Measurements from ENCODE around the gene MIGA2. TPM values are rescaled to one million over a fixed set of nuclear protein-coding genes. Genes with fewer than 3 reads are reported as not detected.
A peak's percentile ranks its signal among the peaks of the same experiment; 100 is the strongest.
"Not testable (repeated sequence)": the region's sequence is repeated elsewhere in the genome, so short reads cannot be mapped to it uniquely, and the experiment has no call there.

MIGA2 gene
- total and polyA plus RNA-seq, 4 donors = 8.5 to 32.3 (median 25.0) TPM

- no peaks in the 10 kb centered on the region for H3K9me3 ChIP-seq (ENCODE audit: control insufficient read depth, low read length)
- H3K4me1 ChIP-seq (ENCODE audit: control insufficient read depth in 1 of 2, insufficient read depth in 2 of 2, low read length in 2 of 2) = no peaks in the 10 kb centered on the region
- no peak for DNase-seq
- no peaks in the 10 kb centered on the region for H3K36me3 ChIP-seq (ENCODE audit: control insufficient read depth in 1 of 2, insufficient read depth in 2 of 2, low read length in 1 of 2)
- no peak for ATAC-seq (ENCODE audit: low FRiP score)
- intact Hi-C loops (cut with DNase I) = no loop called here
- 41 to 46% methylated on average over 7 of the region's 7 CpGs for WGBS, 2 donors
- H3K27me3 ChIP-seq (ENCODE audit: control insufficient read depth in 1 of 2, insufficient read depth in 2 of 2, low read length in 1 of 2) = no peaks in the 10 kb centered on the region
- H3K4me3 ChIP-seq (ENCODE audit: low read length in 2 of 2) = no peak overlapping the region
- no peak overlapping the region for H3K27ac ChIP-seq (ENCODE audit: low read depth in 1 of 2, low read length in 2 of 2)
These were observed 73.1 kb downstream of the MIGA2 start for GRCh38 chr9:129109537-129109903.

GRCh38 chr9:129109952-129110739, 73.7 kb downstream of the MIGA2 start:
- 1% methylated on average over 56 to 64 of the region's 64 CpGs for WGBS, 2 donors
- Histone ChIP-seq H3K4me1 (ENCODE audit: control insufficient read depth in 1 of 2, insufficient read depth in 2 of 2, low read length in 2 of 2) (no peaks in the 10 kb centered on the region), H3K9me3 (ENCODE audit: control insufficient read depth, low read length) (no peaks in the 10 kb centered on the region), H3K27me3 (ENCODE audit: control insufficient read depth in 1 of 2, insufficient read depth in 2 of 2, low read length in 1 of 2) (no peaks in the 10 kb centered on the region), H3K4me3 (ENCODE audit: low read length in 2 of 2) (peak overlapping the region; percentile 78 to 82), H3K36me3 (ENCODE audit: control insufficient read depth in 1 of 2, insufficient read depth in 2 of 2, low read length in 1 of 2) (no peaks in the 10 kb centered on the region), H3K27ac (ENCODE audit: low read depth in 1 of 2, low read length in 2 of 2) (peak overlapping the region in 1 of 2 donors; percentile 22)
- DNase-seq (peak; percentile 66 to 84), ATAC-seq (ENCODE audit: low FRiP score) (peak; percentile 31)
- intact Hi-C loops (cut with DNase I) = loop anchor here in 1 of 2 donors (2.0 kb wide), 1 partner anchor 29 kb away; the partner anchor contains the start of gene DOLPP1

GRCh38 chr9:129110740-129111527, 74.5 kb downstream of the MIGA2 start, which contains the start of the genes CRAT and PTPA:
CRAT (minus strand) TSS chr9:129110793; CDS start chr9:129110509, 284 bp downstream.
PTPA (plus strand) TSS chr9:129111415; CDS start chr9:129111601, 186 bp downstream.
- intact Hi-C loops (cut with DNase I) = loop anchor here in 1 of 2 donors (2.0 kb wide), 1 partner anchor 30 kb away; the partner anchor contains the start of gene DOLPP1
- Histone ChIP-seq H3K4me3 (ENCODE audit: low read length in 2 of 2) (peak within 1 kb of the TSS; percentile 82 to 90), H3K27ac (ENCODE audit: low read depth in 1 of 2, low read length in 2 of 2) (peak within 1 kb of the TSS in 1 of 2 donors; percentile 94), H3K9me3 (ENCODE audit: control insufficient read depth, low read length) (no peaks in the 10 kb centered on the region), H3K4me1 (ENCODE audit: control insufficient read depth in 1 of 2, insufficient read depth in 2 of 2, low read length in 2 of 2) (no peaks in the 10 kb centered on the region), H3K27me3 (ENCODE audit: control insufficient read depth in 1 of 2, insufficient read depth in 2 of 2, low read length in 1 of 2) (no peaks in the 10 kb centered on the region), H3K36me3 (ENCODE audit: control insufficient read depth in 1 of 2, insufficient read depth in 2 of 2, low read length in 1 of 2) (no peaks in the 10 kb centered on the region)
- WGBS, 2 donors = 0 to 1% methylated on average over 71 to 77 of the region's 77 CpGs
- ATAC-seq (ENCODE audit: low FRiP score) (peak; percentile 94), DNase-seq (peak; percentile 99)

GRCh38 chr9:129111528-129112151, 75.2 kb downstream of the MIGA2 start:
- H3K9me3 ChIP-seq (ENCODE audit: control insufficient read depth, low read length) = no peaks in the 10 kb centered on the region
- peak overlapping the region in 1 of 2 donors; percentile 68 for H3K27ac ChIP-seq (ENCODE audit: low read depth in 1 of 2, low read length in 2 of 2)
- H3K4me1 ChIP-seq (ENCODE audit: control insufficient read depth in 1 of 2, insufficient read depth in 2 of 2, low read length in 2 of 2) = no peaks in the 10 kb centered on the region
- DNase-seq (peak; percentile 72 to 83), ATAC-seq (ENCODE audit: low FRiP score) (peak; percentile 8)
- intact Hi-C loops (cut with DNase I) = loop anchor here in 1 of 2 donors (2.0 kb wide), 1 partner anchor 31 kb away; the partner anchor contains the start of gene DOLPP1
- no peaks in the 10 kb centered on the region for H3K27me3 ChIP-seq (ENCODE audit: control insufficient read depth in 1 of 2, insufficient read depth in 2 of 2, low read length in 1 of 2)
- no peaks in the 10 kb centered on the region for H3K36me3 ChIP-seq (ENCODE audit: control insufficient read depth in 1 of 2, insufficient read depth in 2 of 2, low read length in 1 of 2)
- 1% methylated on average over 37 of the region's 37 CpGs for WGBS, 2 donors
- peak overlapping the region; percentile 64 to 90 for H3K4me3 ChIP-seq (ENCODE audit: low read length in 2 of 2)

GRCh38 chr9:129112526-129112925, 76.1 kb downstream of the MIGA2 start:
- peak overlapping the region in 1 of 2 donors; percentile 64 for H3K4me3 ChIP-seq (ENCODE audit: low read length in 2 of 2)
- DNase-seq; H3K4me1 ChIP-seq (ENCODE audit: control insufficient read depth in 1 of 2, insufficient read depth in 2 of 2, low read length in 2 of 2); H3K27me3 ChIP-seq (ENCODE audit: control insufficient read depth in 1 of 2, insufficient read depth in 2 of 2, low read length in 1 of 2); intact Hi-C loops (cut with DNase I); ATAC-seq (ENCODE audit: low FRiP score); H3K9me3 ChIP-seq (ENCODE audit: control insufficient read depth, low read length); H3K36me3 ChIP-seq (ENCODE audit: control insufficient read depth in 1 of 2, insufficient read depth in 2 of 2, low read length in 1 of 2); H3K27ac ChIP-seq (ENCODE audit: low read depth in 1 of 2, low read length in 2 of 2): not testable (repeated sequence)
- 89 to 90% methylated on average over 17 of the region's 17 CpGs for WGBS, 2 donors

- no peaks in the 10 kb centered on the region for H3K27me3 ChIP-seq (ENCODE audit: control insufficient read depth in 1 of 2, insufficient read depth in 2 of 2, low read length in 1 of 2)
- no peaks in the 10 kb centered on the region for H3K4me1 ChIP-seq (ENCODE audit: control insufficient read depth in 1 of 2, insufficient read depth in 2 of 2, low read length in 2 of 2)
- WGBS, 2 donors = 85 to 87% methylated on average over 17 of the region's 17 CpGs
- H3K27ac ChIP-seq (ENCODE audit: low read depth in 1 of 2, low read length in 2 of 2) = no peak overlapping the region
- DNase-seq = no peak
- no peaks in the 10 kb centered on the region for H3K36me3 ChIP-seq (ENCODE audit: control insufficient read depth in 1 of 2, insufficient read depth in 2 of 2, low read length in 1 of 2)
- intact Hi-C loops (cut with DNase I) = no loop called here
- no peak overlapping the region for H3K4me3 ChIP-seq (ENCODE audit: low read length in 2 of 2)
- no peak for ATAC-seq (ENCODE audit: low FRiP score)
- H3K9me3 ChIP-seq (ENCODE audit: control insufficient read depth, low read length) = no peaks in the 10 kb centered on the region
These were observed 77.3 kb downstream of the MIGA2 start for GRCh38 chr9:129113645-129114304.

GRCh38 chr9:129118799-129119198, 82.4 kb downstream of the MIGA2 start:
- H3K27ac ChIP-seq (ENCODE audit: low read depth in 1 of 2, low read length in 2 of 2) = no peak overlapping the region
- no peaks in the 10 kb centered on the region for H3K4me1 ChIP-seq (ENCODE audit: control insufficient read depth in 1 of 2, insufficient read depth in 2 of 2, low read length in 2 of 2)
- DNase-seq = no peak
- no peaks in the 10 kb centered on the region for H3K36me3 ChIP-seq (ENCODE audit: control insufficient read depth in 1 of 2, insufficient read depth in 2 of 2, low read length in 1 of 2)
- no peaks in the 10 kb centered on the region for H3K27me3 ChIP-seq (ENCODE audit: control insufficient read depth in 1 of 2, insufficient read depth in 2 of 2, low read length in 1 of 2)
- H3K4me3 ChIP-seq (ENCODE audit: low read length in 2 of 2) = no peak overlapping the region
- intact Hi-C loops (cut with DNase I) = no loop called here
- no peaks in the 10 kb centered on the region for H3K9me3 ChIP-seq (ENCODE audit: control insufficient read depth, low read length)
- WGBS, 2 donors = 76 to 77% methylated on average over 4 of the region's 4 CpGs
- ATAC-seq (ENCODE audit: low FRiP score) = no peak

- ATAC-seq (ENCODE audit: low FRiP score) = no peak
- Histone ChIP-seq H3K27ac (ENCODE audit: low read depth in 1 of 2, low read length in 2 of 2) (no peak overlapping the region), H3K9me3 (ENCODE audit: control insufficient read depth, low read length) (no peaks in the 10 kb centered on the region), H3K36me3 (ENCODE audit: control insufficient read depth in 1 of 2, insufficient read depth in 2 of 2, low read length in 1 of 2) (peaks cover 0 to 2% of the 10 kb centered on the region in 2 donors), H3K4me1 (ENCODE audit: control insufficient read depth in 1 of 2, insufficient read depth in 2 of 2, low read length in 2 of 2) (no peaks in the 10 kb centered on the region), H3K4me3 (ENCODE audit: low read length in 2 of 2) (no peak overlapping the region), H3K27me3 (ENCODE audit: control insufficient read depth in 1 of 2, insufficient read depth in 2 of 2, low read length in 1 of 2) (no peaks in the 10 kb centered on the region)
- DNase-seq = no peak
- 58 to 61% methylated on average over 3 of the region's 3 CpGs for WGBS, 2 donors
- intact Hi-C loops (cut with DNase I) = no loop called here
These were observed 85.1 kb downstream of the MIGA2 start for GRCh38 chr9:129121483-129121882.
